GM18909 (cell line): Measurements from ENCODE around the gene ZBTB7B.

Experiments used
- ATAC-seq: cut with Tn5 transposase; IDR thresholded peaks from one replicate; pipeline ENCODE4 v1.9.1; 2021; ENCODE audit warnings: mild to moderate bottlenecking; ENCODE audit not compliant: unreplicated experiment, poor library complexity

ZBTB7B gene

DNA sequence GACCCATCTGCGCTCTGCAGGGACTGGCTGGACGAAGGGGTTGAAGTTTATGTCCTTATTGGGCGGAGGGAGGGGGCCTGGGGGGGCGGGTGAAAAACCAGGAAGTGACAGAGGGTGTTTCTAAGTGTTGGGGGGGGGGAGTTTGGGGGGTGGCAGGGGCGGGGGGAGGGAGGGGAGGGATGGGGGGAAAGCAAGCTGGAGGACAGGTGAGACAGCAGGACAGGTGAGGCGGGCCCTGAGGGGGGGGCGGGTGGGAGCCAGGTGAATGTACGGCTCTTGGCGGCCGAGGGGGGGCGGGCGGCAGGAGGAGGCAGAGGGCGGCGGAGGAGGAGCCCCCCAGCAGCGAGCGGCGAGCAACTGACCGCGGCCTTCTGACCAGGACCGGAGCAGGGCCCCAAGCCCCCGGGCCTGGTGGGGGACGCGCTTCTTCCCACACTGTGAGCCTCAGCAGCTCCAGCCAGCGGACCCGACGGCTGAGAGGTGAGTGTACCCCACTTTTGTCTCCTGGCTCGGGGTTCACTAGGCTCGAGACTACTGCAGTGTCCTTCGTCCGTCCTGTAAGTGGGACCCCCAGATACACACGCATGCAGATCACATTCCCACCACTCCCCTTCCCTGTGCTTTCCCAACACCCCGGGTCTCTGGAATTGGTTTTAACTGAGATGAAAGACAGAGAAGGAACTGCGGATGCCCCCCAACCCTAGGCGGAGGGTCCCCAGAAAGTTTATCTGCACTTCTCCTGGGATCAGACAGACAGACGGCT, at the start of gene ZBTB7B:
Gene ZBTB7B, plus strand, starts transcription at position 339 of the 763 bp plus-strand sequence. CDS start 11,859 bp downstream, outside the sequence.
- no peak for ATAC-seq

DNA sequence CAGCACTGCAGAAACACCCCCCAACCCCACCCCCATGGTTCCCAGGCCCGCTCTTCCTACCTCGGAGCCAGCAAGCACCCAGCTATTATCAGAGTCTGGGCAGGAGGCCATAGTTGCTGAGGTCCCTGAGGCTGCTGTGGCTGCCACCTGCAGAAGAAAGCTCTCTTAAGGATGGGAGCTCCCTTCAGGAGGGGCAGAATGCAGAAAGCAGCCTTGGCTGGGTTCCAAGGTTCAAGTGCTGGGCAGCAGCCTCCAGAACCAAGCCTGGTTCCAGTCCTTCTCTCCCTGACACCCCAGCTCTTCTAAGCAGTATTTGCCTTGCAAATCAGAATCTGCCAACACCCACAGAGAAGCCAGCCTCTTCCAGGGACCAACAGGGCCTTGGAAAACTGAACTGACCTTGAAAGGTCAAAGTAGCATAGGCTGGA, 49.0 kb upstream of the ZBTB7B start:
- no peak for ATAC-seq

DNA sequence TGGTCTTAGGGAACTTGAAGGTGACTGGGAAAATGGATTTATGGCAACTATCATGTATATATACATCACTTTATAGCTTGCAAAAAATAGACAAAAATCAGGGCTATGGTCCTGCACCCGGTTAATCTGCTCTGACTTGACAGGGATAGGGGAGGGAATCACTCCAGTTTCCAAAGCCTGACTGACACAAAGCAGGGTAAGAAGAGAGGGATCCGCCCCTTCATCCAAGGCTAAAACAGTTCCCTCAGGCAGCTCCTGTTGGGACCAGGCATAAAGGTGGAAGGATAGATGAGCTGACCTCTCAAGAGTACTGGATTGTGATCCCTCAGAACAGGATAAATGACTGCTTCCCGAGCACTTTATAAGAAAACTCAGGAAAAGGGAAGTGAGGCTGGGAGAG, 48.1 kb upstream of the ZBTB7B start:
- ATAC-seq = no peak

DNA sequence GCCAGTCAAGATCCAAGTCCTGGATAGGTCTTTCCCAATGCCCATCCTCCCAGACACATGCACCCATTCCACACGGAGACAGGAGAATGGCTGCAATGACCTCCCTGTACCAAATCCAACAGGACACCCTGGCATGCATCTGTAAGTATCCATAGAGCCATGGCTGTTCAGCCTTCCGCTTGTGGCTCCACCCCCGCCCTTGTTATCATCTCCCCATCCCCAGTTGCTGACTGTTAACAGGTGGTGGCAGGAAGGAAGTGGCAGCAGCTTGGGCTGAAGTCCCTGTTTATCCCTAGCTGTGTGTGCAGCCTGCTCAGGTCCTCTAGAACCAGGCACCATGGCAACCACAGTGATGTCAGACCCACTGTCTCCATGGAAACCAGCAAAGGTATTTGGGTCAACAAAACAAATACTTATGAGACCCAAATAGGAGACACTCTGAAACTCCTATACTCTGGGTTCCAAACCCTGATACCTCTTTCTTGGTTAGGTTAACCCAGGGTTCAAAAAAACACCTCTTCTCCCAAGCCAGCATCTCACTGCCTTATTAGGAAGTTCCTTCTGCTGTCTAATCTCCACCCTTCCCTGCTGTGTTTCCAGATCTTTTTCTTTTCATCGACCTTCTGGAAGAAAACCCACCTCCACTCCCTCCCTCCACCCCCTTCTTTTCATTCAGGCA, 47.4 kb upstream of the ZBTB7B start:
- peak; percentile 59 for ATAC-seq

DNA sequence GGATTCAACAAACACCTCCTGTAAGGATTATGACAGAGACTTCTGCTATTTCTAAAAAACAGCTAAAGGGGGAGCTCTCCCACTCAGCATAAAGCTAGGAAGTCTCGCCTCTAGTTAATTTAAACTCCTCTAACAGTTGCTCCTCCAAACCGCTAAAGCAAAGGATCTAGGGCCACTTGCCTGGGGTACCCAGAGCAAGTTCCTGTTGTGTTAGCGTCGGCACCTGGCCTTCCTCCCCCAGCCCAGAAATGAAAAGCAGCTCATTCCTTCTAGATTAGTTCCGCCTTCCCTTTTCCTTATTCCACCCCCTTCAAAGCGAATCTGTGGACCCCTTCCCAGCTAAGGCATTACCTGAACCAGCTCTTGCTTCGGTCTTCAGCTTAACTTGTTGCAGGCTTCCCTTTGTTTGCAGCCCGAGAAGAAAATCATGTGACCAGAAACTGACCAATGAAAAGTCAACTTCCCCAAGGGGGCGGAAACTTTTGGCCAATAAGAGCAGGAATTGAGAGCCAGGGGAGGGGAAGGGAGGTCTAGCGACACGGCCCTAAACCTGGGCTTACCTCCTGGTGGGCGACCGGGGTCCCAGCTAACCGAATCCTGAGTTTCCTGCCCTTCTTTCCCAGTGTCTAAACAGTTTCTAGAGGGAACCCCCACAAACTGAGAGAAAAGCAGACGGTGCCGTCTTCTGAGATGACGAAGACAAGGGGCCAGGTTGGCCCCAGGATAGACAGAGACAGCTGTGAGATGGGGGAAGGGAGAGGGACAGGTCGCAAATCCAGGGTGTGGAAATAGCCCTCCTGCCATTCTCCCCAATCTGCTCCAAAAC, 46.7 kb upstream of the ZBTB7B start, which contains the start of gene PBXIP1:
Gene PBXIP1, minus strand, starts transcription at position 382 of the 826 bp plus-strand sequence. CDS start 2,378 bp downstream, outside the sequence.
- ATAC-seq = peak; percentile 69

DNA sequence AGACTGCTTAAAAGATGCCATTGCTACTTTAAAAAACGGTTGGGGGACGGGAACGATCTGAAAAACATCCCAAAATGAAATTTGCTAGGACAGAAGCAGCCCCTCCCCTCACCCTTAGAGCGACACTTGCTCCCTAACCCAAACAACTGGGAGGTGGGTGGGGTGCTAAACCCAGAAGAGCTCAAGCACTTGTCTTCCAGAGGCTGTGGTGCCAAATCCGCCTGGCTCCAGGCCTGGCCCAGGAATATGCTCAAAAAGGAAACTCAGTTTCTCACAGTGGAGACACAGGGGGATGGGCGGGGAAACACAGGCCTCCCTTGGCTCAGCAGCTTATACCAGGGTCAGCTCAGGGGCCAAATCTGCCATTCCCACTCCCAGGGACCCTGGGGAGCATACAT, 46.1 kb upstream of the ZBTB7B start:
- no peak for ATAC-seq

DNA sequence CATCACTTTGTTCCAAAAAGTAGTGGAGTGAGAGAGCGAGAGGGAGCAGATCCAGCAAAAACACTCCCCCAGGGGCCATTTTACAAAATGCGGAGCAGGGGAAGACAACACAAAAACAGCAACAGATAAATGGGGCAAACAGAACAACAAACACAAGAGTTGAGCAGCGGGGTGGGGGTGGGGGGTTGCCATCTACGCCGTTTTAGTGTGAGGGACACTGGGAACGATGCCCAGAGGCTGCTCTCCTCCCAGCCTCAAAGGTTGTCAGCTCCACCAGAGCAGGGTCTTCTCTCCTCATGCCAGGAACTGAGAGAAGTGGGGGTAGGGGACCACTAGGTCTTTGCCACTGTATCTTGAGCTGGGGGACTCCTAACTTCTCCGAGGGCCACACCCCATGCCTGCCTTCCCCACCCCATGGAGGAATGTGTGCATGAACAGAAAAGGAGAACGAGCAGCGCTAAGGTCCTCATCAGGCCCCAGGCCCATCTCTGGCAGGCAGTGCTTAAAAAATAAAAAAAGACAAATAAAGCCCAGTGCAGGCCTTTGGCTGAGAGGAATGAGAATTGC, 45.4 kb upstream of the ZBTB7B start:
- ATAC-seq = no peak

DNA sequence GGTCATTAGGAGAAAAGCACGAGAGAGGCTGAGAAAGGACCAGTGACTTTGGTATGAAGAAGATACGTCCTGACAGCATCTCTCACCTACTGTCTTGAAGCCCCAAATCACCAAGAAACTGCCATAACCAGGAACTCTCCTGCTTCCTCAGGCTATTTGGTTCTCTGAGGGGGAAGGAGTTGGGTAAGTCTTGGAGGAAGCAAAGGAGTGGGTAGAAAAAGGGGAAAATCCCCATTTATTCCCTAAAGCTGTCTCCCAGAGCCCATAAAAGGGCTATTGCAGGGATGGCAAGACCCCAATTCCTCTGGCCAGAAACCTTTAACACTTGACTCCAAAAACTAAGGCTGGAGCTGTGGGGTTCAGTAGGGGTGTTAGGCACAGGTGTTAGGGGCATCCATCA, 44.6 kb upstream of the ZBTB7B start:
- ATAC-seq = no peak

DNA sequence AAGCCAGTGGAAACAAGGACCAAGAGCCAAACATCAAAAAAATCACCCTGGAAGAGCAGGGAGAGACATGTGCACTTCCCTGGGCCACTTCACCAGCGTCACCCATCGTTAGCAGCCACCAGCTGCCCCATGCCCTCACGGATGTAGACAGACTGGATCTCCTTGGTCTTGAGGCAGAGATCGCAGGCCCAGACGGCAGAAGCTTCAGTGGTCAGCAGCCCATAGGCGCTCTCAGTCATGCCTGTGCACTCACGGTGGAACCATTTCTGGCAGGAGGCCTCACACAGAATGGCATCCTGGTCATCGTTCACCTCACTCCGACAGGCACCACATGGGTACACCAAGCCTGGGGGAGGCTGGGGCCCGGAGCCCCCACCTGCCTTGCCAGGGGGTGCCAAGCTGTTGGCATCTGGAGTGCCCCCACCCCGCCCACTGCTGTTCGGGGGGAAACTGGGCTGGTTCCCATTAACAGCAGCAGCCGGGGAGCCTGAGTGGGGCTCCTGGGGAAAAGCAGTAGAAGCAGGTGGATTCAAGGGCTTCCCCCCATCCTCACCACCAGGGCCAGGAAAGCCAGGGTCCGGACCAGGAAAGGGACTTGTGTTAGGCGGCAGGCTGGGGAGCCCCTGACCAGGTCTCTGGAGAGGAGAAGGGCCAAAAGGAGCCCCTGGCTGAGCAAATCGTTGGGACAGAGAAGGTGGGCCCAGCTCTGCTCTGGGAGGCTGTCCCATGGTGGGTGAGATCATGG, 43.7 kb upstream of the ZBTB7B start:
- no peak for ATAC-seq

DNA sequence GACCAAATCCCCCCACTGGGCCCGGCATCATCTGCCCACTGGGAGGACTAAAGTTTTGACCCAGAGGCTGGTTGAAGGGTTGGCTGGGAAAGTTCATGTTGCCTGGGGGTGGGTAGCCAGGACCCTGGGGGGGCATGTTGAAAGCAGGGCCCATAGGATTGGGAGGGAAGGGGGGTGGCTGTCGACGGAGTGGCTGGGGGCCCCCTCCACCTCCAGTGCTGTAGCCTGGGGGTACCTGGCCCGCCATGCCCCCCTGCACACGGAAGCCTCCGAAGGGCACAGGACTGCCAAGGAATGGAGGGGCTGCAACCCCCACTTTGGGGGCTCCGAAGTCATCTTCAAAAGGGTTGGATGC, 43.2 kb upstream of the ZBTB7B start:
- ATAC-seq = no peak

DNA sequence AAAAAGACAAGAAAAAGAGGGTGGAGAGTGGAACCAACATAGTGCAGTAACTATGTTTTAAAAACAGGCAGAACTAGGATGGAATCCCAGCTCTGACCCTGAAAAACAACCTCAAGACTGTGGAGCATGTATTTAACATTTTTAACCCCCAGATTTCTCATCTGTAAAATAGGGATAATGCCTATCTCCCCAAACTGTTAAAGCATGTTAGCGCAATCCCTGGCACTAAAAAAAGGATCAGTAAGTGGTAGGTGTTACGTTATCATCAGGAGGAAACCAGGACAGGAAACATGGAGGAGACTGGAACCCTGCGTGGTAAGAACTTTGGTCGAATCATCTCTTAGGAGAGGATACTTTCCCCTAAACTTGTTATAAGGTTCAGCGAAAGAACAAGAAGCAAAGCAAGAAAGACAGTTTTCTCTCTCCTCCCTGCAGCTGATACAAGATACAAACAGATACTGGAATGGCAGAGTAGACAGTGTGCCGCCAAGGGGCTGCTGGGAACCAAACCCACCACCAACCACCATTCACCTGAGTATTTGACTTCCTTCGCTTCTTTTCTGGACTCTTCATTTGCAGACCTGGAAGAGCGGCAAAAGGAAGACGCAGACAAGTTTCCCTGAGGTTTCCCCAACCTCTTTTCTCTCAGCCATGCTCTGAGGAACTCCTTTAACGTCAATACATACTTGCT, 42.0 kb upstream of the ZBTB7B start:
- no peak for ATAC-seq

DNA sequence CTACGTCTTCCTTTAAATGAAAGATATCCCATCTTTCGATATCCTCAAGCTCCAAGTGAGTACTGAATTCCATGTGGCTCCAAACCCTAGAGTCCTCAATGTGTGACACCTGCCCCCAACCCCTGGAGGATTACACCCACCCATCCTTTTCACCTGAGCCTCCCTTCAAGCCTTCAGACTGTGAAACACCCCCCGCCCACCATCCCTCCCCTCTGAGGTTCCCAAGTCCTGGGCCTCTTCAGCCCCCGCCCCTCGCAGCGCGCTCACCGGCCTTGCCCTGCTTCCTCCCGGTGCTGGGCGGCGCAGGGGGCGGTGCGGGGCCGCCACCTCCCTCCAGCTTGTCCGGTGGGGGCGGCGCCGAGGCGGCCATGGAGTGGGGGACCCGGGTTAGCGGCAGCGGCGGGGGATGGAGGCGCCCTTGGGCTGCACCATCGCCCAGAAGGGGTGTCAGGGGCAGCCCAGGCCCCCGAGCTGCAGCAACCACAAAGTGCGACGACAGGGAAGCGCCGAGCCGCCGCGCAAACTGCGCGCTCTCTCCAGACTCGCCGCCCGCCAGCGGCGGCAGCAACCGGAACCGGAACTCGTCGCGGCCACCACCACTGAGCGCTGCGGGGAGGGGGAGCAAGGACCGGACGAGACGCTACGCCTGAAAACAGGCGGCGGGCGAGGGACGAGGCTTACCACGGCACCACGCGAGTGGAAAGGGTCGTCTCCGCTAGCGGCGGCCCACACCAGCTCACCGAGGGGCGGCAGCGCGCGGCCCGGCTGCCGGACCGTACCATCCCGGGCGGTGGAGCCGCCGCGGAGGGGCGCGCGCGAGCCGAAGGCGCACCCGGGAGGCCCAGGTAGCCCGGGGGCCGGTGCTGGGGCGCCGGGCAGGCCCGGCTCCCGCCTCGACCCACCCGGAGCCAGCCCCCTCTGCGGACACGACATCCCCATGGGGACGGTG, 41.1 kb upstream of the ZBTB7B start, which contains the start of gene PYGO2:
Gene PYGO2, minus strand, starts transcription at position 576 of the 949 bp plus-strand sequence. Its CDS starts 206 bp downstream, at position 370.
- ATAC-seq = peak; percentile 76

DNA sequence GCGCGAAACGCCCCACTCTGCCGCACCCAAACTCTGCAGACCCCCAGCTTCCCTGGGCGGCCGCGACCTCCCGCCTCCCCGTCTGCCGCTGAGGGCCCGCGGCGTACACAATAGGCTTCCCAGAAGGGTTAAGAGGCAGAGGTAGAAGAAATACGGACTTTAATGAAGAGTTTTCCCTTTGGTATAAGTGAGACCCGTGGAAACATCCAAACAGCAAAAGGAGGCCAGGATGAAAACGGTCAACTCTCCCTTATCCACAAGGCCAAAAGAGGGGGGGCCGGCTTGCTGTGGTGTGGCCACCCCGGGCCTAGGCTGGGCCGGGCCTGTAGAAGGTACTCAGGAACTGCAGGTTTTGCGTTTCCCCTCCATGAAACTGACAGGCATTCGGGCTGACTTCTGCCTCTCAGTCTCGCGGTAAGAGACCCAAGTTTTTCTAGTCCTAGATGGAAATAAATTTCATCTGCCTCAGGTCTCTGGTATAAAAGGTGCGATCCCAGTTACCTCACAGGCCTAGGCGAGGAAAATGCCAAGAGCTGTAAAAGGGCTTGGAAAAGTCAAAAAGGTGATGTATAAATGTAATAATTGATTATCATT, 40.3 kb upstream of the ZBTB7B start:
- peak; percentile 19 for ATAC-seq

DNA sequence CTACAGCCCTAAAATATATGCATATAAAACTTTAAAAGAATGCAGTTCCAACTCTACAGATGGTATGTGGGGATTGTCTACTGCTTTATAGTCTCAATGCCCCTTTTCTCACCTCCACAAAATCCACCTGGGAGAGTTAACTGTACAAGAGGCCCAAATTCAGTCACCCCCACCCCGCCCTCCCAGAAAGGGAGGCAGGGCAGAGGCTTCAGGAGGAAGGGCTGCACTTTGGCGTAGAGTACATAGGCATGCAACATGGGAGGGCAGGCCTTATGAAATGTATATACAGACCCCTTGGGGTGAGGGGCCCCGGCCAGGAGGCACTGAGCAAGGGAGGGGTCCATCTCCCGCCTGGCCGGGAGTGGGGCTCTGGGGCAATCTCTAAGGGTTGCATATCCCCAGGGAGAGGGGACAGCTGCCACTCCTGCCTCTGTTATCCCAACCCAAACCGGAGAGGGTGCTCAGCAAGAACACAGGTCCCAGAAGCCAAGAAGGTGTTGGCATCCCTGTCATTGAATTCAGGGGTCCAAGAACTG, 39.7 kb upstream of the ZBTB7B start:
- no peak for ATAC-seq

DNA sequence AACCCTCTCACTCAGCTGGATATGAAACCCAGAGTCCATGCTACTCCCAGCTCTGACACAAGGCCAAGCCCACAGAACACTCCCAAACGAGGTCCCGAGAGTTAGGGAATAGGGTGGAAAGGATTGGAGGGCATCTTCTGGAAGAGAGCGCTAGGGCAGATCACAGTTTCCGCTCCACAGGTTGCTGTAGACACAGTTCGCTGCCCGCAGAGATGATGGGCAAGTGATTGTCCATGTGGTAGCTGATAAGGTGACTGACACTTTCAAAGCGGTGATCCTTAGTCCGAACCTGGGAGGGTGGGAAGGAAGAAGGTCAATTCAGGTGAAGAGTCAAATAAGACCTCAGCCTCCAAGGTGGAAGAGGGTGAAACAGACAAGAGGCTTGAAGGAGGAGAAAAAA, 39.0 kb upstream of the ZBTB7B start:
- ATAC-seq = no peak

DNA sequence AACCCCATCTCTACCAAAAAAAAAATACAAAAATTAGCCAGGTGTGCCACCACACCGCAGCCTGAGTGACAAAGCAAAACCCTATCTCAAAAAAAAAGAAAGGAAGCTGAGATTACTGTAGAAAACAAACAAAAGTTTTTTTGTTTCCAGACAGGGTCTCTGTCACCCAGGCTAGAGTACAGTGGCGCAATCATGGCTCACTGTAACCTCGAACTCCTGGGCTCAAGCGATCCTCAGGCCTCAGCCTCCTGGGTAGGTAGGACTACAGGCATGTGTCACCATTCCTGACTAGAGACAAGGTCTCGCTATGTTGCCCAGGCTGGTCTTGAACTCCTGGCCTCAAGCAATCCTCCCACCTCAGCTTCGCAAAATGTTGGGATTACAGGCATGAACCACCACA, 38.2 kb upstream of the ZBTB7B start:
- ATAC-seq = no peak

DNA sequence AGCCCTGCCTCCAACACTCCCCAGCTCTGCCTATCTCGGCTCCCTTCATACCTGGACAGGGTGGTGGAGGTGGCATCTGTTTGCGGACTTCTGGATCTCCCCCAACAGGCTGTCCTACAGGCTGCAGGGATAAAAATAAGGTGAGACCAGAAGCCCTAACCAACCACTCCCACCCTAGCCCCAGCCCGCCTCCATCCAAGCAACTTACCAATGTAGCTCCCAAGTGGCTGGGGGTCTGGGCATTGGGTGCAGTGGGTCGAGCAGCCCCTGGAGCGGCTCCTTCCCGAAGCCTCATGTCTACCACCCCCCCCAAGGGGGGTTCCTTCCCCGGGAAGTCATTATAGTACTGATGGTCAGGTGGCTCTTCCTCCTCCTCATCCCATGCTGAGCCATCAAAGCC, 36.5 kb upstream of the ZBTB7B start:
- no peak for ATAC-seq
